IgD-negative memory B cell (primary cell): ENCODE data around the gene ALPL. TPM values are rescaled to one million over a fixed set of nuclear protein-coding genes. Genes with fewer than 3 reads are reported as not detected.
A peak's percentile ranks its signal among the peaks of the same experiment; 100 is the strongest.

ENCODE experiments used
- H3K27ac Mint-ChIP-seq, 3 donors: one replicate each; pipeline ENCODE4 v1.8.0; 2020 to 2022; ENCODE audit warnings: mild to moderate bottlenecking in 3 of 3, mixed read lengths in 3 of 3, moderate library complexity in 1 of 3
- H3K27me3 Mint-ChIP-seq: one replicate; pipeline ENCODE4 v1.8.0; 2021; ENCODE audit warnings: mixed read lengths
- H3K36me3 Mint-ChIP-seq: one replicate; pipeline ENCODE4 v1.8.0; 2020; ENCODE audit warnings: mild to moderate bottlenecking, mixed read lengths
- H3K4me1 Mint-ChIP-seq, 3 donors: one replicate each; pipeline ENCODE4 v1.8.0; 2020 to 2022; ENCODE audit warnings: mixed read lengths in 3 of 3, mild to moderate bottlenecking in 1 of 3
- H3K4me3 Mint-ChIP-seq, 4 donors: one replicate each; pipeline ENCODE4 v1.8.0; 2020 to 2022; ENCODE audit warnings: mild to moderate bottlenecking in 4 of 4, mixed read lengths in 4 of 4, moderate library complexity in 3 of 4
- H3K9me3 Mint-ChIP-seq, 3 donors: one replicate each; pipeline ENCODE4 v1.8.0; 2020 to 2021; ENCODE audit warnings: mixed read lengths in 3 of 3, mild to moderate bottlenecking in 1 of 3
- polyA plus RNA-seq: library from polyadenylated mRNA; unstranded; fragments of 300-500 nt; fragmentation: Illumina TruSeq; gene quantifications from one replicate; pipeline ENCODE4 v1.2.3, GENCODE V29; 2021

ALPL gene
- polyA plus RNA-seq, 1 donor from 2014 or later = 1.4 TPM

DNA sequence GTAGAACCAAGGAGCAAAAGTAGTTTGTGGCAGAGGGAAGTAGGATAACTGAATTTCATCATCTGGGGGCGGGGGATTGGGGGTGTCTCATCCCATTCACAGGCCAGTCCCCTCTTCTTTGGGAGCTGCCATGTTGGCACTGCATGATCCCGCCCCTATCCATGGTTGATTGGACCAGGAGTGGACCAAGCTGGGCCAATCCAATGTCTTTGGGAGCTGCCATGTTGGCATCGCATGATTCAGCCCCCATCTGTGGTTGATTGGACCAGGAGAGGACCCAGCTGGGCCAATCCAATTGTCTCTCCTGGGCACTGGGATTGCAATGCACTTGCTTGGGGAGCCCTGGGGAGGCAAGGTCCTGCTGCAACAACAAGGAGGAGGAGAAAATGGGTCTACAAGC lies 12.3 kb upstream of the ALPL start:
- no peak overlapping the region for H3K4me3 Mint-ChIP-seq
- H3K27ac Mint-ChIP-seq = no peak overlapping the region
- peaks cover 5% of the 10 kb centered on the region for H3K27me3 Mint-ChIP-seq
- H3K9me3 Mint-ChIP-seq = peaks cover 0 to 2% (median 0%) of the 10 kb centered on the region in 3 donors
- peaks cover 0 to 3% (median 2%) of the 10 kb centered on the region in 3 donors for H3K4me1 Mint-ChIP-seq
- H3K36me3 Mint-ChIP-seq = no peaks in the 10 kb centered on the region

DNA sequence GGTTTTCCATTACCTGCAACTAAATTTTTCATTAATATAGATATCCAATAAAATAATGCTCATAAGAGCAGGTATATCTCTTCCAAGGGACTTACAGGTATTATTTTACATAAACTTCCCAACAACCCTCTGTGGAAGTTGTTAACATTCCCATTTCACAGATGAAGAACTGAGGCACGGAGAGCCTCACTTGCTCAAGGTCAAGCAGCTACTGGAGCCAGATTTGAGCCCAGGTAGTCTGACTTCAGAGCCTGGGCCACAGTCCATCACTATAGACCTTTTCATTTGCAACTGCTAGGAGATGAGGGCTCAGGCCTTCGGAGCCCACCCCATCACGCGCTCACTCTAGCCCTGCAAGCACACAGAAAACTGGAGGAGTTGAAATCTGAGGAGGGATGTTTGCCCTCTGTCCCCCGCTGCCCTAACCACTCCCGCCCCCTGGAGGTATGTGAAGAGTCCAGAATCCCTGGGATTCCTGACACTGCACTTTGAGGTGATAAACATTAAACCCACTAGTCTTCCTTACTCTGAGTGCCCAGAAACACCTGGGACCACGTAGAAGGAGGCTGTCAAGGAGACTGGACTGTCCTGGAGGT lies 11.7 kb upstream of the ALPL start:
- Mint-ChIP-seq H3K36me3 (no peaks in the 10 kb centered on the region), H3K4me3 (no peak overlapping the region), H3K27me3 (peaks cover 5% of the 10 kb centered on the region), H3K9me3 (peaks cover 0 to 2% (median 0%) of the 10 kb centered on the region in 3 donors), H3K27ac (no peak overlapping the region), H3K4me1 (peaks cover 0 to 3% (median 2%) of the 10 kb centered on the region in 3 donors)

- Mint-ChIP-seq H3K27ac (no peak overlapping the region), H3K4me1 (peaks cover 0 to 3% (median 2%) of the 10 kb centered on the region in 3 donors), H3K9me3 (peaks cover 0 to 2% (median 0%) of the 10 kb centered on the region in 3 donors), H3K27me3 (peaks cover 6% of the 10 kb centered on the region), H3K4me3 (no peak overlapping the region), H3K36me3 (no peaks in the 10 kb centered on the region)
These were observed 9.8 kb upstream of the ALPL start for GRCh38 chr1:21499283-21499950.

DNA sequence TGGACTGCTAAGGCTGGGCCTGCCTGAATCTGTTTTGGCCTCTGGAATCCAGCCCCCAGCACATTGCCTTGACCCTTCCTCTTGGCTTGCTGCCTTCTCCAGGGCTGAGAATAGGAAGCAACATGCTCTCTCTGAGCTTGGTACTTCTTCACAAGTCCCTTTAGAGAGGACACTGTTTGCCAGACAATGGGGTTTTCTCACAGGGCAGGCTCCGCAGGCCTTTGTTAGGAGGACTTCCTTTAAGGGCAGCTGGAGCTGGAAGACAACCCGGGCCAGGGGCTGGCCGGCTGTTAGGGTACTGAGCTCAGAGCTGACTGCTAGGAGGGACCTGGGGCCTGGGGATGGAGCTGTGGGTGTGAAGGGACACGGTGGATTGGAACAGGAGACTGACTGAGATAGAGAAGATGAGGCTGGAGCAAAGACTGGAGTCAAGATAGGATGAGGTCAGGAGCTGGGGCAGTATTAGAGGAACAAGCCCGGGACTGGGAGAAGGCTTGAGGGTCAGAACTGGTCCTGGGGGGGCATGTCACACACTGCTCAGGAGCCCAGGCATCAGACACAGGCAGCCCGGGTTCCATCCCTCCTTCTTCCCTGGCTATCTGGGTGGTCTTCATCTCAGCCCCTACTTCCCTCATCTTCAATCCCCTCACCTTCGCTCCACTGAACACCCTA lies 5.4 kb upstream of the ALPL start:
- peaks cover 0 to 2% (median 0%) of the 10 kb centered on the region in 3 donors for H3K9me3 Mint-ChIP-seq
- peaks cover 2 to 3% (median 3%) of the 10 kb centered on the region in 3 donors for H3K4me1 Mint-ChIP-seq
- H3K27me3 Mint-ChIP-seq = peaks cover 19% of the 10 kb centered on the region
- H3K4me3 Mint-ChIP-seq = no peak overlapping the region
- H3K27ac Mint-ChIP-seq = no peak overlapping the region
- H3K36me3 Mint-ChIP-seq = peaks cover 1% of the 10 kb centered on the region

- Mint-ChIP-seq H3K4me3 (peak overlapping the region in 1 of 4 donors; percentile 79), H3K27me3 (peaks cover 22% of the 10 kb centered on the region), H3K9me3 (no peaks in the 10 kb centered on the region), H3K27ac (peak overlapping the region in 1 of 3 donors; percentile 52), H3K4me1 (peaks cover 4 to 15% (median 12%) of the 10 kb centered on the region in 3 donors), H3K36me3 (peaks cover 6% of the 10 kb centered on the region)
These were observed 2.4 kb upstream of the ALPL start for GRCh38 chr1:21506804-21507203.

- Mint-ChIP-seq H3K36me3 (peaks cover 6% of the 10 kb centered on the region), H3K4me1 (peaks cover 4 to 15% (median 12%) of the 10 kb centered on the region in 3 donors), H3K4me3 (peak overlapping the region in 2 of 4 donors; percentile 41 to 72), H3K9me3 (no peaks in the 10 kb centered on the region), H3K27me3 (peaks cover 22% of the 10 kb centered on the region), H3K27ac (no peak overlapping the region)
These were observed 1.5 kb upstream of the ALPL start for GRCh38 chr1:21507511-21508270.

DNA sequence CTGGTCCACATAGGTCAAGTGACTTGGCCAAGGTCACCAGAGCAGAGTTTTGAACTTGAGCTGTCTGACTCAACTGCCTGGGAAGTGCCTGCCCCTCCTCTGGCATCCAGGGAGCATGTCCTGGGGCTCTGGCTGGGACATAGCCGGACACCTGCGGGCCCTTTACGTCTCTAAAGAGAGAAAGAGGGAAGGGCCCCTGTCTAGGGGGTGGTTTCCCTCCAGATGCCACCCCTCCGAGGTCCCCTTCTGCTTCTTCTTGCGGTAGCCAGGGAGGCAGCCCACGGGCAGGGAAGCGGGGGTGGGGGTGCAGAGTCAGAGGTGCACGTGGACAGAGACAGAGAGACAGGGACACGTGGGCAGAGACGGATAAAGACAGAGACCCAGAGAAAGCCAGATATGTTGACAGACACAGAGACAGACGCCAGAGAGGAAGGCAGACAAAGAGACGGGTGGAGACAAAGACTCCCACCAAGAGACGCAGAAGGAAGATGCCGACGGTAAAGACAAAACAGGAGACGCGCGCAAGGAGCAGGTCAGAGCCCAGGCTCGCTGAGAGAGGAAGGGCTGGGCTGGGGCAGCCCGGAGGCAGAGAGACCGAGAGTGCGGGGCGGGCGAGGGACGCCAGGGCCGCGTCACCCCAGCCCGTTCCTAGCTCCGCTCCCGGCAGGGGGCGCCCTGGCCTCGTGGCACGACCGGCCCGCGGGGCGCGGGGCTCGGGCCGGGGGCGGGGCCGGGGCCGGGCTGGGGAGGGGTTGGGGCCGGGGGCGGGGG lies 458 bp upstream of the ALPL start:
- Mint-ChIP-seq H3K4me1 (peaks cover 10 to 19% (median 16%) of the 10 kb centered on the region in 3 donors), H3K9me3 (no peaks in the 10 kb centered on the region), H3K27ac (peak overlapping the region in 2 of 3 donors; percentile 55 to 84), H3K4me3 (peak overlapping the region; percentile 60 to 97 (median 86)), H3K27me3 (peaks cover 22% of the 10 kb centered on the region), H3K36me3 (peaks cover 6% of the 10 kb centered on the region)

DNA sequence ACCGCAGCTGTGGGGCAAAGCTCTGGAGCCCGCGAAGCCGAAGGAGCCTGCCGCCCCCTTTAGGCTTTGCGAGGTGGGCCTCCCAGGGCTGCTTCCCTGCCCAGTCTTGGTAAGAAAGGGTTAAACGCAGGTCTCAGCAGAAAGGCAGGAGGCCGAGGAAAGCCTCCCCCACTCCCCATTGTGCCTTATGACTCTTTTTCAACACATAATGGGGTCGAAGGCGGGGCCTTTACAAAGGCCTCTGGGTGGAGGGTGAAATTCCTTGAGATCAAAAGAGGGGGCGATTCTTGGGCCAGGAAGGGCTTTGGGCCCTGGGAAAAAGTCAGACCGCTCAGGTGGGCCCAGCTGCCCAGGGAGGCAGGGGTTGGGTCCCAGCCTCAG lies 880 bp downstream of the ALPL start:
- peak overlapping the region in 1 of 3 donors; percentile 14 for H3K27ac Mint-ChIP-seq
- H3K36me3 Mint-ChIP-seq = peaks cover 6% of the 10 kb centered on the region
- H3K9me3 Mint-ChIP-seq = no peaks in the 10 kb centered on the region
- H3K4me3 Mint-ChIP-seq = peak overlapping the region in 2 of 4 donors; percentile 30 to 79
- peaks cover 20% of the 10 kb centered on the region for H3K27me3 Mint-ChIP-seq
- H3K4me1 Mint-ChIP-seq = peaks cover 22 to 31% (median 25%) of the 10 kb centered on the region in 3 donors

DNA sequence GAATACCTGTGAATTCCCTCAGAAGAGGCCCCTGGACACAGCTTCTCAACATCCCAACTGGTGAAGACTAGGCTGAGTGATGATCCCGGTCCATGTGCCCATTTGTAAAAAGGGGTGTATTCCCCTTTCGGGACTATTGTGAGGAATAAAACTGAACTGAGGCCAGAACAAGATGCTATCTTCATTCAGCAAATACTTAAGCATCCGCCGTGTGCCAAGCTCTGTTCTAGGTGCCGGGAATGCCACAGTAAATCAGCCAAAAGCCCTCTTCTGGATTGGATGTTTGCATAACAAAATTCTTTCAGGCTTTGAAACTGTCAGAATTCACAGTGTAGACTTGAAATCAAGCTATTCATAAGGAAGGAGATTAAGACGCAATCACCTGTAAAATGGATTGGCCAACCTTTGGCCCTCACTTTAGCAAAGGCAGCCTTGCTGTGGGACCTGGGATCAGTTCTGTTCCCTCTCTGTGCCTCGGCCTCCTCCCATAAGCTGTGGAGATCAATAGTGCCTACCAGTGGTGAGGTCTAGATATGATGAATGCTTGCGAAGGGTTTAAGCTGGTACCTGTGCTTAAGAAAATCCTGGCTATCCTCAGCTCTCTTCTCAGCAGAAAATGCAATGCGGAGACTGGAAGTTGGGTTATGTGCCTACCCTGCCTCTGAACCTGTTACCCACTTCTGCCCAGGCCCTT lies 1.8 kb downstream of the ALPL start:
- peaks cover 6% of the 10 kb centered on the region for H3K36me3 Mint-ChIP-seq
- H3K4me1 Mint-ChIP-seq = peaks cover 25 to 37% (median 26%) of the 10 kb centered on the region in 3 donors
- H3K27ac Mint-ChIP-seq = peak overlapping the region in 1 of 3 donors; percentile 56
- H3K9me3 Mint-ChIP-seq = no peaks in the 10 kb centered on the region
- H3K27me3 Mint-ChIP-seq = peaks cover 15% of the 10 kb centered on the region
- peak overlapping the region in 2 of 4 donors; percentile 13 to 77 for H3K4me3 Mint-ChIP-seq

- Mint-ChIP-seq H3K4me3 (peak overlapping the region in 3 of 4 donors; percentile 37 to 77 (median 47)), H3K27me3 (peaks cover 13% of the 10 kb centered on the region), H3K27ac (peak overlapping the region in 1 of 3 donors; percentile 56), H3K36me3 (peaks cover 6% of the 10 kb centered on the region), H3K9me3 (no peaks in the 10 kb centered on the region), H3K4me1 (peaks cover 33 to 44% (median 34%) of the 10 kb centered on the region in 3 donors)
These were observed 2.6 kb downstream of the ALPL start for GRCh38 chr1:21511579-21512522.

DNA sequence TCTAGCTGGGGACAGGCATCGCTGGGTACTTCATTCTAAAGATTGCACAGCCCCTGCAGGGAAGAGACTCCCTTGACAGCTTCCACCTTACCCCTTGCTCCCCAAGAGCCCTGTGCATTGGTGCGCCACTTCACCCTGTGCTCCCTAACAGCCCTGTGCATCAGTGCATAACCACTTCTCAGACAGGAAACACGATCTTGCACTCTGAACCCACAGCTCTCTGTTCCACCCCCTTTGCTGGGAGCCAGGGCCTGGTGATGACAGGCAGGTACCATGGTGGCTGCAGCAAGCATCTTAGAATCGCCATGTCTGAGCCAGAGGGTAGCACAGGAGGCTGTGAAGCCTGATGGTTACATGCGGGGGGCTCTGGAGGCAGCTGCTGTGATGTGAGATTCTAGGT lies 5.0 kb downstream of the ALPL start:
- Mint-ChIP-seq H3K4me3 (peak overlapping the region in 3 of 4 donors; percentile 27 to 67 (median 61)), H3K27ac (peak overlapping the region; percentile 9 to 92 (median 64)), H3K27me3 (peaks cover 7% of the 10 kb centered on the region), H3K9me3 (no peaks in the 10 kb centered on the region), H3K36me3 (peaks cover 3% of the 10 kb centered on the region), H3K4me1 (peaks cover 51 to 62% (median 52%) of the 10 kb centered on the region in 3 donors)

- Mint-ChIP-seq H3K4me1 (peaks cover 45 to 65% (median 57%) of the 10 kb centered on the region in 3 donors), H3K27ac (peak overlapping the region; percentile 89 to 100 (median 99))
These were observed 8.0 kb downstream of the ALPL start for GRCh38 chr1:21517161-21517589.

More at GRCh38 chr1:21517161-21517589, 8.0 kb downstream of the ALPL start:
- no peaks in the 10 kb centered on the region for H3K36me3 Mint-ChIP-seq
- H3K27me3 Mint-ChIP-seq = peaks cover 4% of the 10 kb centered on the region
- H3K9me3 Mint-ChIP-seq = no peaks in the 10 kb centered on the region
- H3K4me3 Mint-ChIP-seq = peak overlapping the region; percentile 4 to 92 (median 85)
